Thyroid gland (tissue), 4 donors: Measurements from ENCODE around the gene EHMT1. TPM values are rescaled to one million over a fixed set of nuclear protein-coding genes. Genes with fewer than 3 reads are reported as not detected.
"Not testable (repeated sequence)": the region's sequence is repeated elsewhere in the genome, so short reads cannot be mapped to it uniquely, and the experiment has no call there.

Experiments used
- DNase-seq, 2 donors: peaks; one replicate each; pipeline ENCODE4 v3.0.0-alpha.2; 2019
- H3K27ac ChIP-seq, 3 donors: fragments of 200-600 bp; sonication (generic); 1 replicate in 2 of 3; 2 replicates in 1 of 3; pipeline ENCODE4 v1.5.1; 2016 to 2019; ENCODE audit warnings: mild to moderate bottlenecking in 1 of 3, moderate library complexity in 1 of 3
- H3K27me3 ChIP-seq: fragments of 200-600 bp; sonication (generic); one replicate; pipeline ENCODE4 v1.5.1; 2019
- H3K36me3 ChIP-seq, 2 donors: fragments of 200-600 bp; sonication (generic); one replicate each; pipeline ENCODE4 v1.5.1; 2016 to 2019
- H3K4me1 ChIP-seq, 2 donors: fragments of 200-600 bp; sonication (generic); one replicate each; pipeline ENCODE4 v1.5.1; 2017 to 2019
- H3K4me3 ChIP-seq, 3 donors: fragments of 200-600 bp; sonication (generic); replicated peaks in 1 of 3; 1 replicate in 2 of 3; 2 replicates in 1 of 3; pipeline ENCODE4 v1.5.1; 2016; ENCODE audit warnings: mild to moderate bottlenecking in 1 of 3
- H3K9me3 ChIP-seq: fragments of 200-600 bp; sonication (generic); one replicate; pipeline ENCODE4 v1.5.1; 2017
- POLR2A ChIP-seq, 2 donors: fragments of 450-650 bp; IDR thresholded peaks; one replicate each; pipeline ENCODE4 v1.6.1; 2017; ENCODE audit warnings: antibody characterized with exemption in 2 of 2, mild to moderate bottlenecking in 2 of 2, moderate library complexity in 1 of 2
- WGBS, 2 donors: methylation state at CpG; one replicate each; pipeline ENCODE4 v1.1.5; 2017; 5-methylcytosine and 5-hydroxymethylcytosine counted together
- intact Hi-C: fragments of 100-400 bp; cut with DNase I; formaldehyde crosslinking; loops from one replicate; pipeline ENCODE4 v1.15.1; 2023
- total RNA-seq, 4 donors: library from RNA; depleted of rRNA; stranded (reverse); fragments of >200 nt; gene quantifications; one replicate each; pipeline ENCODE4 v1.2.3, GENCODE V29; 2016
- TF ChIP-seq, protein P1 (sequence below), 6 experiments: fragments of 200-600 bp in 3 of 6; fragments of 450-650 bp in 3 of 6; sonication (generic) in 3 of 6; IDR thresholded peaks; one replicate each; pipeline ENCODE4 v1.5.1; 2016 to 2019; ENCODE audit warnings: antibody characterized with exemption in 6 of 6, mild to moderate bottlenecking in 2 of 6, inconsistent platforms in 1 of 6, moderate library complexity in 1 of 6

The EHMT1 gene
- total RNA-seq, 4 donors from 2014 or later = 56.8 to 99.5 (median 94.4) TPM

- Histone ChIP-seq H3K4me3 (no peak overlapping the region), H3K27me3 (no peaks in the 10 kb centered on the region), H3K9me3 (no peaks in the 10 kb centered on the region), H3K4me1 (peaks cover 0 to 3% of the 10 kb centered on the region in 2 donors), H3K36me3 (peaks cover 5% of the 10 kb centered on the region in 2 donors), H3K27ac (no peak overlapping the region)
- no peak for DNase-seq
- TF ChIP-seq, protein P1, sequence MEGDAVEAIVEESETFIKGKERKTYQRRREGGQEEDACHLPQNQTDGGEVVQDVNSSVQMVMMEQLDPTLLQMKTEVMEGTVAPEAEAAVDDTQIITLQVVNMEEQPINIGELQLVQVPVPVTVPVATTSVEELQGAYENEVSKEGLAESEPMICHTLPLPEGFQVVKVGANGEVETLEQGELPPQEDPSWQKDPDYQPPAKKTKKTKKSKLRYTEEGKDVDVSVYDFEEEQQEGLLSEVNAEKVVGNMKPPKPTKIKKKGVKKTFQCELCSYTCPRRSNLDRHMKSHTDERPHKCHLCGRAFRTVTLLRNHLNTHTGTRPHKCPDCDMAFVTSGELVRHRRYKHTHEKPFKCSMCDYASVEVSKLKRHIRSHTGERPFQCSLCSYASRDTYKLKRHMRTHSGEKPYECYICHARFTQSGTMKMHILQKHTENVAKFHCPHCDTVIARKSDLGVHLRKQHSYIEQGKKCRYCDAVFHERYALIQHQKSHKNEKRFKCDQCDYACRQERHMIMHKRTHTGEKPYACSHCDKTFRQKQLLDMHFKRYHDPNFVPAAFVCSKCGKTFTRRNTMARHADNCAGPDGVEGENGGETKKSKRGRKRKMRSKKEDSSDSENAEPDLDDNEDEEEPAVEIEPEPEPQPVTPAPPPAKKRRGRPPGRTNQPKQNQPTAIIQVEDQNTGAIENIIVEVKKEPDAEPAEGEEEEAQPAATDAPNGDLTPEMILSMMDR (IDR thresholded peaks at IDR 0.05) = no peak
- TF ChIP-seq POLR2A (IDR thresholded peaks at IDR 0.05) = no peak
- intact Hi-C loops = no loop called here
- 90% methylated on average over 21 to 22 of the region's 22 CpGs for WGBS, 2 donors
Measured at GRCh38 chr9:137807721-137808703, 189.2 kb downstream of the EHMT1 start.

DNA sequence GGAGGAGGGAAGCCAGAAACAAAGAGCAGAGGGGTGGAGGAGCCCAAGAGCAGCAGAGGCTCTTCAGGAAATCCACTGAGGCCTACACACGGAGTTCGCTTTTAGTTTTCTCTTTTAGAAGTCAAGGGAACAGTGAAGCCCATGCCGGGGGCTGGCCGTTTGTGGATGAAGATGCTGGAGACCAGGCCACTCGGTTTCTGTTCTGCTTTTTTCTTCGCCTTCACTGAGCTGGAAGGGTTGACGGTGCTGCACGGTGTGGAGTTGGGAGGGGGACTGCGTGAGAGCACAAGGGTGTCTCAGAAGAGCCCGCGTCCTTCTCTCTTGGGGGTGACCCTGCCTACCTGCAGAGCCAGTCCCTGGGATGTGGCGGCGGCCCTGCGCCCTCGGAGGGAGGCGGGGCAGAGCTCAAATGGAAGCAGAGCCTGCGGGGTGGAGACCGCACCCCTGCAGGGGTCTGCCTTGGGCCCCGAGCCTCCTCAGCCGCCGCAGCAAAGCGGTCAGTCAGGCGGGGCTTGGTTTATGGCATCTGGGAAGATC is 190.3 kb downstream of the EHMT1 start:
- Histone ChIP-seq H3K36me3 (peaks cover 11 to 13% of the 10 kb centered on the region in 2 donors), H3K4me3 (no peak overlapping the region), H3K4me1 (peaks cover 0 to 6% of the 10 kb centered on the region in 2 donors), H3K27me3 (no peaks in the 10 kb centered on the region), H3K27ac (no peak overlapping the region), H3K9me3 (no peaks in the 10 kb centered on the region)
- DNase-seq = no peak
- no peak for TF ChIP-seq POLR2A (IDR thresholded peaks at IDR 0.05)
- TF ChIP-seq, protein P1 (IDR thresholded peaks at IDR 0.05) = no peak
- 89 to 96% methylated on average over 22 of the region's 23 CpGs for WGBS, 2 donors
- intact Hi-C loops = no loop called here

- peaks cover 13 to 14% of the 10 kb centered on the region in 2 donors for H3K36me3 ChIP-seq
- intact Hi-C loops, H3K27ac ChIP-seq, DNase-seq, H3K4me3 ChIP-seq, H3K27me3 ChIP-seq, H3K9me3 ChIP-seq: not testable (repeated sequence)
- peaks cover 0 to 12% of the 10 kb centered on the region in 2 donors for H3K4me1 ChIP-seq
- WGBS, 2 donors = 96 to 97% methylated on average over 49 to 68 of the region's 69 CpGs
Measured at GRCh38 chr9:137809726-137810450, 191.1 kb downstream of the EHMT1 start.

DNA sequence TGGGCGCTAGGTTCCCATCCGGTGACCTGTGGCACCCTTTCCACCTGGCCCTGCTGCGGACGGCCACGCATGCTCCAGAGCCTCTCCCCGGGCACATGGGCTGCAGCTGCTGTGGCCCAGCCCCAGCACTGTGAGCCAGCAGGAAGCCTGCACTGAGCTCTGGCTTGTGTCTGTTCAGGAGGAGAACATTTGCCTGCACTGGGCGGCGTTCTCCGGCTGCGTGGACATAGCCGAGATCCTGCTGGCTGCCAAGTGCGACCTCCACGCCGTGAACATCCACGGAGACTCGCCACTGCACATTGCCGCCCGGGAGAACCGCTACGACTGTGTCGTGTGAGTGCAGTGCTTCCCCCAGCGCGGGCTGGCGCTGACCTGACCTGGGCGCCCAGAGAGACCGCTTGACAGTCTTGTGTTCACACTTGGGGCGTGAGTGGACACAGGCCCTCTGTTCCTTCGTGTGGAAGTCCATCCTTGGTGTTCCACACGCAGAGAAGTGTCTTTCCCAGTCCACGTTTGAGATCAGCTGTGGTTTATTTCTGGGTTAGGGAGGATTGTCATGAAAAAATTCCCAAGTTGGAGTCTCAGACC is 192.6 kb downstream of the EHMT1 start:
- Histone ChIP-seq H3K9me3 (no peaks in the 10 kb centered on the region), H3K27ac (no peak overlapping the region), H3K4me1 (peaks cover 0 to 12% of the 10 kb centered on the region in 2 donors), H3K4me3 (no peak overlapping the region), H3K36me3 (peaks cover 21 to 27% of the 10 kb centered on the region in 2 donors), H3K27me3 (no peaks in the 10 kb centered on the region)
- WGBS, 2 donors = 90 to 92% methylated on average over 20 to 30 of the region's 30 CpGs
- TF ChIP-seq, protein P1 (IDR thresholded peaks at IDR 0.05) = no peak
- no peak for TF ChIP-seq POLR2A (IDR thresholded peaks at IDR 0.05)
- no peak for DNase-seq
- intact Hi-C loops = no loop called here

GRCh38 chr9:137812356-137813023 is 193.7 kb downstream of the EHMT1 start:
- Histone ChIP-seq H3K36me3 (peaks cover 32 to 39% of the 10 kb centered on the region in 2 donors), H3K27ac (no peak overlapping the region), H3K4me1 (peaks cover 0 to 12% of the 10 kb centered on the region in 2 donors), H3K4me3 (no peak overlapping the region), H3K27me3 (no peaks in the 10 kb centered on the region), H3K9me3 (no peaks in the 10 kb centered on the region)
- intact Hi-C loops = no loop called here
- no peak for DNase-seq
- no peak for TF ChIP-seq POLR2A (IDR thresholded peaks at IDR 0.05)
- TF ChIP-seq, protein P1 (IDR thresholded peaks at IDR 0.05) = no peak
- WGBS, 2 donors = 93 to 97% methylated on average over 9 of the region's 9 CpGs
